Kidney (tissue), 14 donors: ENCODE data around the gene PPFIBP1. TPM values are rescaled to one million over a fixed set of nuclear protein-coding genes. Genes with fewer than 3 reads are reported as not detected.

Experiments used
- DNase-seq, 5 donors: peaks; one replicate each; pipeline ENCODE4 v3.0.0-alpha.2; 2013 to 2020
- FAIRE-seq: peaks from 2 replicates; lab custom pipeline; 2012; peaks lifted over from hg19 to GRCh38; lab: Jason Lieb, UNC
- H3K27ac ChIP-seq, 2 donors: one replicate each; pipeline ENCODE4 v1.7.0; 2013; ENCODE audit warnings: low read depth in 2 of 2, low read length in 2 of 2, inconsistent platforms in 1 of 2
- H3K27me3 ChIP-seq: one replicate; pipeline ENCODE4 v1.7.1; 2013; ENCODE audit warnings: low read length, inconsistent platforms; ENCODE audit not compliant: control insufficient read depth, insufficient read depth
- H3K36me3 ChIP-seq, 3 donors: one replicate each; pipeline versions ENCODE4 v1.7.0 to v1.7.1; 2013; ENCODE audit warnings: low read length in 3 of 3, control low read depth in 1 of 3, inconsistent platforms in 1 of 3; ENCODE audit not compliant: insufficient read depth in 3 of 3, control insufficient read depth in 2 of 3
- H3K4me1 ChIP-seq, 3 donors: one replicate each; pipeline versions ENCODE4 v1.7.0 to v1.7.1; 2013; ENCODE audit warnings: low read length in 3 of 3, inconsistent platforms in 1 of 3, low read depth in 1 of 3; ENCODE audit not compliant: control insufficient read depth in 2 of 3, insufficient read depth in 2 of 3
- H3K4me3 ChIP-seq, 3 donors: one replicate each; pipeline versions ENCODE4 v1.7.0 to v1.8.1; 2013; ENCODE audit warnings: low read length in 3 of 3, control low read depth in 1 of 3, inconsistent platforms in 1 of 3
- H3K9ac ChIP-seq, 3 donors: one replicate each; pipeline versions ENCODE4 v1.7.0 to v1.7.1; 2013; ENCODE audit warnings: low read length in 3 of 3, control low read depth in 1 of 3, inconsistent platforms in 1 of 3
- H3K9me3 ChIP-seq, 3 donors: one replicate each; pipeline versions ENCODE4 v1.7.0 to v1.7.1; 2013; ENCODE audit warnings: low read length in 3 of 3, control low read depth in 1 of 3, inconsistent platforms in 1 of 3; ENCODE audit not compliant: control insufficient read depth in 2 of 3, insufficient read depth in 1 of 3
- CTCF ChIP-seq: IDR thresholded peaks from 3 replicates; pipeline ENCODE4 v1.5.1; 2012; ENCODE audit warnings: mild to moderate bottlenecking, moderate library complexity, borderline replicate concordance; ENCODE audit not compliant: insufficient read depth; ENCODE audit errors: extremely low read depth
- intact Hi-C: fragments of 100-400 bp; cut with DNase I; formaldehyde crosslinking; loops from one replicate; pipeline ENCODE4 v1.11.1; 2022
- polyA plus RNA-seq: library from polyadenylated mRNA; stranded (reverse); fragments of 350-450 nt; fragmentation: Illumina TruSeq; extraction: RNeasy Lipid Tissue Mini Kit (QIAGEN cat#74804); gene quantifications from one replicate; pipeline ENCODE4 v1.2.3, GENCODE V29; 2014; ENCODE audit warnings: low read depth, low replicate concordance; ENCODE audit not compliant: insufficient read depth
- total RNA-seq: library from RNA; stranded (reverse); fragmentation: NEBNext Ultra II Directional; extraction: Animal tissue kit (Norgen Biotek cat#: 25700); gene quantifications from one replicate; pipeline ENCODE4 v1.2.1, GENCODE V29; 2021
- donor health status: control.
- donor health status: control.
- donor health status: control.
- donor health status: control.
- donor health status: control.
- donor health status: DM: yes; HTN: yes; CAD: no.
- donor health status: Normal renal cell carcinoma (clear cell type).

Gene PPFIBP1
- total and polyA plus RNA-seq, 2 donors from 2014 or later: 12.7 to 175 TPM

DNA sequence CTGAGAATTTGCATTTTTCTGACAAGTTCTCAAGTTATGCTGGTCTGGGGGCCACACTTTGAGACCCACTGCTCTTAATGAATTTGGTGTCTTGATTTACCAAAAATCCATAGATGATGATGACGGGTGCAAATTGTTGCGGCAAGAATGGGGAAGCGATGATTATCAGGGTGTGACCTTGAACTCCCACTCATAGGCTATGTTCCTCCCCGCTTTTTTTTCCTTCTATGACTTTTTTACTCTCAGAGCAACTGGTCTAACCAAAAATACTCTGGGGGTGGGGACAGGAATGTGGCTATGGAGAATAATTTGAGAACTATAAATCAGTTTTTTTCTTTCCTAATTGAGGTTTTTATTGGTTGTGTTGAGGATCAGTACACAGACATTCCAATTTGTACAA, 83.6 kb downstream of the PPFIBP1 start:
- no peak for TF ChIP-seq CTCF
- H3K4me3 ChIP-seq: peak overlapping the region in 1 of 3 donors; percentile 3
- no peaks in the 10 kb centered on the region for H3K9me3 ChIP-seq
- H3K27ac ChIP-seq: no peak overlapping the region
- no peak overlapping the region for H3K9ac ChIP-seq
- H3K4me1 ChIP-seq: peaks cover 0 to 23% (median 14%) of the 10 kb centered on the region in 3 donors
- FAIRE-seq: no peak
- intact Hi-C loops: no loop called here
- H3K36me3 ChIP-seq: no peaks in the 10 kb centered on the region
- no peak for DNase-seq
- H3K27me3 ChIP-seq: no peaks in the 10 kb centered on the region

DNA sequence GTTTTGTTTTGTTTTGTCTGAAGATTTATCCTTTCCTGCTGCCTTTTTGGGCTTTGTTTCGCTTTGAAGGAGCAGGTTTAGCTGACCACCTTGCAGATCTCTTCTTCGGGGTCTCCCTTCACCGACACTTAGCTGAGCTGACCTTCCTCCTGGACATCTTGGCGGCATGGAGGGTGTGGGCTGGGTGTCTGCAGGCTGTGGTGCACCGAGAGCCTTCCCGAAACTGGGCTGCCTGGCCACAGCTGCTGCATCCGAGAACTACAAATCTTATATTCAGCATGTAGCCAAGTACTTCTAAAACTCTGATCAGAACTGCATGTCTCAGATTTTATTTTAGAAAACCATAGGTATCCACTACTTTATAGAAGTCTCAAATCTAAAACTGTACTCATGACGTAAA, 84.9 kb downstream of the PPFIBP1 start:
- Histone ChIP-seq H3K27me3 (no peaks in the 10 kb centered on the region), H3K4me3 (peak overlapping the region in 1 of 3 donors; percentile 23)

DNA sequence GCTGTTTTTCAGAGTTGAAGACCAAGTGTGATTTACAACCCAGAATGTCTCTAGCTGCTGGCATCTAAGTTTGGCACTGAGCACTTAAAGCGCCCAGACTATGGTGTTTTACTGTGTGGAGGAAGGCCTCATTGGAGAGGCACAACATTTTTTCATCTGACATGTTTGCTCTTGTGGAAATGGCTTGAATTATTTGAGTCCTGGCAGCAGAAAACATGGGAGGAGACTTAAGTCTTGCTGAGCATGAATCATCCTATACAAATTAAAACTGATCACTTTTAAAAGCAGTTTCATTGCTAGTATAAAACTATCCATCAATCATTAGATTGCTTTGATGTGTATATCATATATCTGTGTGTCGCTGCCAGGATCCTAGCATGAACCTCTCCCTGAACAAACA, 86.4 kb downstream of the PPFIBP1 start:
- no peaks in the 10 kb centered on the region for H3K9me3 ChIP-seq
- FAIRE-seq: no peak
- intact Hi-C loops: no loop called here
- TF ChIP-seq CTCF: no peak
- peaks cover 0 to 21% (median 14%) of the 10 kb centered on the region in 3 donors for H3K4me1 ChIP-seq
- H3K36me3 ChIP-seq: no peaks in the 10 kb centered on the region
- H3K27ac ChIP-seq: no peak overlapping the region
- H3K27me3 ChIP-seq: no peaks in the 10 kb centered on the region
- DNase-seq: peak in 2 of 5 donors; percentile 11 to 61
- H3K4me3 ChIP-seq: no peak overlapping the region
- no peak overlapping the region for H3K9ac ChIP-seq

More for the DNA sequence above, 84.9 kb downstream of the PPFIBP1 start:
- FAIRE-seq (no peak), DNase-seq (peak in 1 of 5 donors; percentile 28)
- Histone ChIP-seq H3K9ac (no peak overlapping the region), H3K27ac (no peak overlapping the region), H3K9me3 (no peaks in the 10 kb centered on the region), H3K4me1 (peaks cover 0 to 21% (median 14%) of the 10 kb centered on the region in 3 donors), H3K36me3 (no peaks in the 10 kb centered on the region)
- intact Hi-C loops: no loop called here
- no peak for TF ChIP-seq CTCF

GRCh38 chr12:27614386-27614785, 90.4 kb downstream of the PPFIBP1 start:
- no peak for TF ChIP-seq CTCF
- peaks cover 0 to 9% (median 7%) of the 10 kb centered on the region in 3 donors for H3K4me1 ChIP-seq
- intact Hi-C loops: no loop called here
- no peak for FAIRE-seq
- H3K9ac ChIP-seq: no peak overlapping the region
- H3K36me3 ChIP-seq: no peaks in the 10 kb centered on the region
- H3K4me3 ChIP-seq: no peak overlapping the region
- H3K27ac ChIP-seq: no peak overlapping the region
- no peaks in the 10 kb centered on the region for H3K27me3 ChIP-seq
- DNase-seq: no peak
- no peaks in the 10 kb centered on the region for H3K9me3 ChIP-seq
